ENCODE measurements around the gene GRIK4.

GRIK4 gene

DNA sequence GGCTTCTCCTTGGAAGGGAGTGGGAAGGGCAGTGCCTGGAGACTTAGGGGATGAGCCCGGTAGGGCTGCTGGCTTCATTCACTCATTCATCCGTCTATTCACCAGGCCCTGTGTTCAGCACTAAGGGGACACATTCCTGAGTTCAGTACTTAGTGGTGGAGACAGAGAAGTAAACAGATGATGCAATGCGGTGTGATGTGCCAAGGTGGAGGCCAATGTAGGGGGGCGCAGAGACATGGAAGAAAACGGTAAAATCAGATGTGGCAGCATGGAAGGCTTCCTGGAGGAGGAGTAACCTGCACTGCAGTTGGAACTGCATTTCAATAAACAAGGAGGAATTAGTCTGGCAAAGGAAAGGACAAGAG is 21.3 kb downstream of the GRIK4 start:
- TF ChIP-seq EZH2phosphoT487 (IDR thresholded peaks at IDR 0.05; ENCODE audit: borderline replicate concordance, low read length), result no peak
- TF ChIP-seq, protein P1, sequence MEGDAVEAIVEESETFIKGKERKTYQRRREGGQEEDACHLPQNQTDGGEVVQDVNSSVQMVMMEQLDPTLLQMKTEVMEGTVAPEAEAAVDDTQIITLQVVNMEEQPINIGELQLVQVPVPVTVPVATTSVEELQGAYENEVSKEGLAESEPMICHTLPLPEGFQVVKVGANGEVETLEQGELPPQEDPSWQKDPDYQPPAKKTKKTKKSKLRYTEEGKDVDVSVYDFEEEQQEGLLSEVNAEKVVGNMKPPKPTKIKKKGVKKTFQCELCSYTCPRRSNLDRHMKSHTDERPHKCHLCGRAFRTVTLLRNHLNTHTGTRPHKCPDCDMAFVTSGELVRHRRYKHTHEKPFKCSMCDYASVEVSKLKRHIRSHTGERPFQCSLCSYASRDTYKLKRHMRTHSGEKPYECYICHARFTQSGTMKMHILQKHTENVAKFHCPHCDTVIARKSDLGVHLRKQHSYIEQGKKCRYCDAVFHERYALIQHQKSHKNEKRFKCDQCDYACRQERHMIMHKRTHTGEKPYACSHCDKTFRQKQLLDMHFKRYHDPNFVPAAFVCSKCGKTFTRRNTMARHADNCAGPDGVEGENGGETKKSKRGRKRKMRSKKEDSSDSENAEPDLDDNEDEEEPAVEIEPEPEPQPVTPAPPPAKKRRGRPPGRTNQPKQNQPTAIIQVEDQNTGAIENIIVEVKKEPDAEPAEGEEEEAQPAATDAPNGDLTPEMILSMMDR (IDR thresholded peaks at IDR 0.05; ENCODE audit: low read depth, low read length, poor library complexity, severe bottlenecking), result no peak
- Histone ChIP-seq H3K9me2 (replicated peaks; ENCODE audit: control insufficient read depth, low read length) (no peaks in the 10 kb centered on the region), H3K4me2 (ENCODE audit: low read length) (no peak overlapping the region), H3K27ac (ENCODE audit: low read depth, low read length) (no peak overlapping the region), H3K79me2 (ENCODE audit: control insufficient read depth, low read length) (no peaks in the 10 kb centered on the region), H4K20me1 (ENCODE audit: control insufficient read depth, insufficient read depth, low read depth, low read length) (no peaks in the 10 kb centered on the region), H3K4me1 (ENCODE audit: control insufficient read depth, low read length) (no peaks in the 10 kb centered on the region), H3K4me3 (ENCODE audit: low read length) (no peak overlapping the region), H3F3A (ENCODE audit: control insufficient read depth, insufficient read depth) (no peaks in the 10 kb centered on the region), H3K36me3 (ENCODE audit: control insufficient read depth, low read length) (no peaks in the 10 kb centered on the region), H3K27me3 (ENCODE audit: control insufficient read depth, low read length) (0 out of 2 replicates have a peak, but pooled peaks cover 4% of the 10 kb centered on the region), H3K9me3 (ENCODE audit: control insufficient read depth, insufficient read depth, low read length) (no peaks in the 10 kb centered on the region)

DNA sequence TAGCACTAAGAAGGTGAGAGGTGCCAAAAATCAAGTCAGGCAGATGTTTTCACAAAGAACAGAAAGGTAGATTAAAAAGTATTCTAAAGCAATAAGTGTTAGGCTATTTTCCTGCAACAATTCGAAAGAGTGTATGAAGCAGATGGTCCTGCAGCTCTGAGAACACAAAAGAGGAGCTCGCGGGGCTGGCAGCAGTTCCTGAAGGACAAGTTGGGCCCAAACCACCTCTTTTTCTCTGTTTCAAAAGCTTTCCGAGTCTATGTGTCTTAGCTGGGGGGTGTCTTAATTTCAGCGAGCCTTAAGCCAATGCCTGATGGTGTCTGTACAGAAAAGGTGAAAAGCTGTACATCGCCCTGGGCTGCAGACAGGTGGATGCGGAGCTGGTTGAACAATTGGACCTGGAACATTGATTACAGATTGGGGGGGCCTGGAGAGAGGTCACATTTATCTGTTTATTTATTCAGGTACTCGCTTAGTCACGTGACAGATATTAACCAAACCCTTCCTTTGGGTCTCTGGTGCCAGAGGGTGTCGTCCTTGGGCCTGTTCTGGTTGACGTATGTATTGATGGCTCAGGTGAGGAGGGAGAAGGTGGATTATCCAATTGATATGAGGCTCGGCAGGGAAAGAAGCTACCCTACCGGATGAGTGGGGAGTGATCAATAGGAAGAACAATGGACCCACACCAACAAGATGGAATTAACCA is 24.7 kb downstream of the GRIK4 start:
- Histone ChIP-seq H4K20me1 (ENCODE audit: control insufficient read depth, insufficient read depth, low read depth, low read length) (no peaks in the 10 kb centered on the region), H3K27ac (ENCODE audit: low read depth, low read length) (no peak overlapping the region), H3F3A (ENCODE audit: control insufficient read depth, insufficient read depth) (no peaks in the 10 kb centered on the region), H3K4me1 (ENCODE audit: control insufficient read depth, low read length) (no peaks in the 10 kb centered on the region), H3K79me2 (ENCODE audit: control insufficient read depth, low read length) (no peaks in the 10 kb centered on the region), H3K4me3 (ENCODE audit: low read length) (no peak overlapping the region), H3K27me3 (ENCODE audit: control insufficient read depth, low read length) (0 out of 2 replicates have a peak, but pooled peaks cover 4% of the 10 kb centered on the region), H3K4me2 (ENCODE audit: low read length) (no peak overlapping the region), H3K36me3 (ENCODE audit: control insufficient read depth, low read length) (no peaks in the 10 kb centered on the region), H3K9me2 (replicated peaks; ENCODE audit: control insufficient read depth, low read length) (no peaks in the 10 kb centered on the region), H3K9me3 (ENCODE audit: control insufficient read depth, insufficient read depth, low read length) (no peaks in the 10 kb centered on the region)
- TF ChIP-seq, protein P1 (IDR thresholded peaks at IDR 0.05; ENCODE audit: low read depth, low read length, poor library complexity, severe bottlenecking), result no peak
- no peak for TF ChIP-seq EZH2phosphoT487 (IDR thresholded peaks at IDR 0.05; ENCODE audit: borderline replicate concordance, low read length)

DNA sequence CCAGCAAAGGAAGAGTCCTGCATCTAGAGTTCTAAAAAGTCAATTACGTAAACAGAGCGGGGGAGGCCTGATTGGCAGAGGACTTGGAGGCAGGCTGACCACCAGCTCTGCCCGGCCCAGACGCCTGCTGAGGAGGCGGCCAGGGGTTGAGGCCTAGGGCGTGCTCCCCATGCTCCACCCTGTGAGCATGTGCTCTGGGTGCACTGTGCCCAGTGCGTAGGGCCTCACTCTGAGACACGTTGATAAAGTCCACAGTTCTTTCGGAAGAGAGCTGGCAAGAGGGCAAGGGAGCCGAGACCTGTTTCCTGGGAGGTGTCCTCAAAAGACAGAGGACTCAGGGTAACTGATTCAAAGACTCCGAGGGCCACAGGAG is 25.2 kb downstream of the GRIK4 start:
- H3K36me3 ChIP-seq (ENCODE audit: control insufficient read depth, low read length), result no peaks in the 10 kb centered on the region
- 0 out of 2 replicates have a peak, but pooled peaks cover 4% of the 10 kb centered on the region for H3K27me3 ChIP-seq (ENCODE audit: control insufficient read depth, low read length)
- no peaks in the 10 kb centered on the region for H3K4me1 ChIP-seq (ENCODE audit: control insufficient read depth, low read length)
- H3K9me2 ChIP-seq (replicated peaks; ENCODE audit: control insufficient read depth, low read length), result no peaks in the 10 kb centered on the region
- no peak overlapping the region for H3K4me2 ChIP-seq (ENCODE audit: low read length)
- no peak overlapping the region for H3K4me3 ChIP-seq (ENCODE audit: low read length)
- H3K79me2 ChIP-seq (ENCODE audit: control insufficient read depth, low read length), result no peaks in the 10 kb centered on the region
- H4K20me1 ChIP-seq (ENCODE audit: control insufficient read depth, insufficient read depth, low read depth, low read length), result no peaks in the 10 kb centered on the region
- H3K9me3 ChIP-seq (ENCODE audit: control insufficient read depth, insufficient read depth, low read length), result no peaks in the 10 kb centered on the region
- H3F3A ChIP-seq (ENCODE audit: control insufficient read depth, insufficient read depth), result no peaks in the 10 kb centered on the region
- H3K27ac ChIP-seq (ENCODE audit: low read depth, low read length), result no peak overlapping the region
- TF ChIP-seq, protein P1 (IDR thresholded peaks at IDR 0.05; ENCODE audit: low read depth, low read length, poor library complexity, severe bottlenecking), result no peak
- TF ChIP-seq EZH2phosphoT487 (IDR thresholded peaks at IDR 0.05; ENCODE audit: borderline replicate concordance, low read length), result no peak

All from DOHH2 (cell line).